GM12872 (cell line): ENCODE results near the gene PIGK.

Experiments
- CTCF ChIP-seq: IDR thresholded peaks from 3 replicates; pipeline ENCODE4 v1.5.1; 2011; ENCODE audit warnings: low read depth, mild to moderate bottlenecking, low read length, moderate library complexity; ENCODE audit not compliant: insufficient read depth

PIGK gene

GRCh38 chr1:77096496-77097255 is 122.6 kb downstream of the PIGK start:
- TF ChIP-seq CTCF: no peak

- no peak for TF ChIP-seq CTCF
Measured at GRCh38 chr1:77095236-77095635, 124.0 kb downstream of the PIGK start.

- TF ChIP-seq CTCF: no peak
Measured at GRCh38 chr1:77089756-77090155, 129.5 kb downstream of the PIGK start.

- TF ChIP-seq CTCF: no peak
Measured at GRCh38 chr1:77085109-77085508, 134.1 kb downstream of the PIGK start.

GRCh38 chr1:77084457-77084856 is 134.8 kb downstream of the PIGK start:
- TF ChIP-seq CTCF: no peak

GRCh38 chr1:77081834-77082233 is 137.4 kb downstream of the PIGK start:
- TF ChIP-seq CTCF: no peak

GRCh38 chr1:77076759-77077158 is 142.5 kb downstream of the PIGK start:
- TF ChIP-seq CTCF: no peak
